HG02973 (cell line): ENCODE results near the gene GRIPAP1.
"Not testable (repeated sequence)": the region's sequence is repeated elsewhere in the genome, so short reads cannot be mapped to it uniquely, and the experiment has no call there.

Source experiments
- ATAC-seq: cut with Tn5 transposase; IDR thresholded peaks from one replicate; pipeline ENCODE4 v1.9.1; 2021; ENCODE audit warnings: moderate library complexity; ENCODE audit not compliant: unreplicated experiment

GRIPAP1 gene

GRCh38 chrX:48997865-48998264 lies 4.2 kb downstream of the GRIPAP1 start:
- no peak for ATAC-seq

- no peak for ATAC-seq
Measured at GRCh38 chrX:48997455-48997854, 4.6 kb downstream of the GRIPAP1 start.

- no peak for ATAC-seq
Measured at GRCh38 chrX:48996969-48997368, 5.1 kb downstream of the GRIPAP1 start.

- no peak for ATAC-seq
Measured at GRCh38 chrX:48992341-48992740, 9.7 kb downstream of the GRIPAP1 start.

DNA sequence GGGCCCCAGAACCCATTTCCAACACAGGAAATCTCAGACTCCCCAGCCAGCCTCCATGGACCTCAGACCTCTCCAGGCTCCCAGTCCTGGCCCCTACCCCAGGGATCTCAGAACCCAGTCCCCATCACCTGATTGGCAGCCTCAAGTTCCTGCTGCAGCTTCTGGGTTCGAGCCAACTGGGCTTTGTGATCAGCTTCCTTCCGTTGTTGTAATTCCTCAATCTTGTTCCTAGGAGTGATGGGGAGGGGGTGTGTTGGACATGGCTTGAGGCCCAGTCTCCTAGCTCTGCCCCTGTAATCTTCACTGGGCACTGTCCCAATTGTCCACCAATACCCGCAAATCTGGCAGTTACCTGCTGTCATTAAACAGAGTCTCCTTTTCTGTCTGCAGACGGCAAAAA lies 12.6 kb downstream of the GRIPAP1 start:
- no peak for ATAC-seq

DNA sequence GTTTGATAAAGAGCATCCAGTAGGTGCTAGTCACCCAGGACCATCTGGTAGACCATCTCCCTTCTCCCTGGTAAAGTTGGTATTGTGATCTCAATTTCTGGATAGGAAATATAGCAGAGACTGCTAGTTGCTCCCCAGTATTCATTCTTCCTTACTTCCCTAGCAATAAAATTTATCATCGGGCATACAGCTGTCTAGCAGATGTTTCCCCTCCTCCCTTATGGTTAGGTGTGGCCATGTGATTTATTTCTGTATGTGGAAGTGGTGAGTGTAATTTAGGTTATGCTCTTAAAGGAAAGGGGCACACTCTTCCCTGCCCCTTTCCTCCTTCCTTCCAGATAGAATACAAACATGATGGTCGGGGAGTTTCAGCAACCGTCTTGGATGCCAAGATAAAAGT lies 18.2 kb downstream of the GRIPAP1 start:
- no peak for ATAC-seq

GRCh38 chrX:48983081-48983480 lies 19.0 kb downstream of the GRIPAP1 start:
- no peak for ATAC-seq

DNA sequence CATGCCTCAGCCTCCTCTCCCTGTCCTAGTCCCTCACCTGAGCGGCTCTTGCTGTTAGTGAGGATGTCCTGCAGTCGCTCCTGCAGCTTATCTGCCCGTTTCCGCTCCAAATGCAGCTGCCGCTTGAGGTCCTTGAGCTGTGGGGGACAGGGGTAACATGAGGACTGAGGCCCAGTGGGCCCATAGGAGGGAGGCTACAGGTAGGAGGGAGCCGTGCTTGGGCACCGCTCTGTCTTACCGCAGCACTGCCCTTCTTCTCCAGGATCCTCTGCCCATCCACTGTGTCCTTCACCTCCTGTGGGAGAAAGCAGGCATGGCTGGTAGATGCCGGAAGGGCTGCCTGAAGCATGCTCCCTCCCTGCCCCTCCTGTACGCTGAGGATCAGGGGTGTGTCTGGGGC lies 20.9 kb downstream of the GRIPAP1 start:
- no peak for ATAC-seq

DNA sequence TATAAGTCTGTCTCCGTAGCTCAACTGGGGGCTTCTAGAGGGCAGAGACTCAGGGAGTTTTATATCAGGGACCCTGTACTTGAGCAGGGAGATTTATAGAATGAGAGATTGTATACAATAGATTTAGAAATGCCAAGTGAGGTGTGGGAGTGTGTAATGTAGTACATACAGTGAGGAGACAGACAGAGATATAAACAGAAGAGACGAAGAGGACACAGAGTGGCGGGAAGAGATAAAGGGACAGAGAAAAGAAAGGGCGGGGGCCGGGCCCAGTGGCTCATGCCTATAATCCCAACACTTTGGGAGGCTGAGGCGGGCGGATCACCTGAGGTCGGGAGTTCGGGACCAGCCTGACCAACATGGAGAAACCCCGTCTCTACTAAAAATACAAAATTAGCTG lies 21.7 kb downstream of the GRIPAP1 start:
- not testable (repeated sequence) for ATAC-seq

GRCh38 chrX:48978226-48978625 lies 23.8 kb downstream of the GRIPAP1 start:
- ATAC-seq: no peak

GRCh38 chrX:48976086-48976485 lies 26.0 kb downstream of the GRIPAP1 start:
- ATAC-seq: no peak

- ATAC-seq: no peak
Measured at GRCh38 chrX:48975541-48975940, 26.5 kb downstream of the GRIPAP1 start.

- ATAC-seq: no peak
Measured at GRCh38 chrX:48975041-48975440, 27.0 kb downstream of the GRIPAP1 start.

GRCh38 chrX:48974574-48974973 lies 27.5 kb downstream of the GRIPAP1 start:
- ATAC-seq: no peak

- ATAC-seq: no peak
Measured at GRCh38 chrX:48974033-48974432, 28.0 kb downstream of the GRIPAP1 start.

- ATAC-seq: no peak
Measured at GRCh38 chrX:48972220-48973164, 29.6 kb downstream of the GRIPAP1 start.

DNA sequence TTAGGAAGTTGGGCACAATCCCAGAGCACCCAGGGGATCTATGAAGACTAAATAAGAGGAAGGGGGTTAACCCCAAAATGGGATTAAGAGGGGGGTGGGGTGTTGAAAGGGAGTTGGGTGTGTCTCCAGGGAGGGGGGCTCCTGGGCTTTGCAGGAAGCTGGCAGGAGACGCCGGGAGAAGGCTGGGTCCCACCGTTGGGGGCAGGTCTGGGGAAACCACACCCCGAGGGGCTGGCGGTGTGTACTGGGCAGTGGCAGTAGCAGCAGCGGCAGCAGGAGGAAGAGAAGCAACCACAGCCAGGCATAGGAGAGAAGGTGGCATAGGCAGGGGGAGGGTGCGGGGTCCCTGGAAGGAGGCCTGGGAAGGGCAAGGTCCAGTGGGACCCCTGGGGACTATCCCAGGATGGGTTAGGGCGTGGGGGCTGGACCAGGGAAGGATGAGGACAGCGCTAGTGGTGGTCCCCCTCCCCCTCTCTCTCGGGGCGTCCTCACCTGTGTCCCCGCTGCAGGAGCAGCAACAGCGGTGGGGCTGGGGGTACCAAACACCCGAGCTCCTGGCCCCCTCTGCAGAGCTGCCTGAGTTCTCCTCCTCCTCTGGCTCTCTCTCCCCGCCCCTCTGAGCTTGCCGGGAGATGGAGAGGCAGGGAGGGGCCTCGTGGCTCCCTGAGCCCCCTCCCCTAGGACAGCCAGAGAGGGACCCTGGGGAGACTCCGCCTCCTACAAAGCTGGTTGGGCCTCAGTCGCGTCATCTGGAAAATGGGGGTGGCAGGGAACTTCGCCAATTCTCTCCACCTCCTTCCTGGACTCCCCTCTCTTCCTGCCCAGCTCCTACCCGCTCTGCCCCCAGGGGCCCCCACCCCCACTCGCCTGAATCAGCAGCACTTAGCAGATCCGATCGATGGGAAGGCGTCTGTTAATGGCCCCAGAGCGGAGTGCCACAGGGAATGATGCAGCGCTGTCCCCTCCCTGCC lies 30.5 kb downstream of the GRIPAP1 start, which contains the start of gene KCND1:
TSS of gene KCND1 (minus strand) at position 596 of the 971 bp plus-strand sequence. CDS start 1,573 bp downstream, outside the sequence.
- ATAC-seq: no peak

DNA sequence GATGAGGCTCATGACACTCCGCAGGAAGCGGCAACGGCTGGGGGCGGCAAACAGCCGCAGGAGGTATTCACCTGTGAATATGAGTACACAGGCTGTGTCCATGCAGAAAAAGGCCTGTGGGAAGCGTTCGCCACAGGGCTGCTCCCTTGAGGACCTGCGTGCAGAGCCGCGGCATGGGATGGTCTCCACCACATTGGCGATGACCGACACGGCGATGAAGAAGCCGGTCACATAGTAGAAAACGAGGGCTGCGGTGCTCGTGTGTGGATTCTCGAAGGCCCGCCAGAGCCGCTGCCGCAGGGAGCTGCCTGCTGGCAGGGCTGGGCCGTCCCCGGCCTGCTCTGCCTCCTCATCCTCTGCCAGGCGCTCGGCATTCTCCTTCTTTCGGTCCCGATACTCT lies 32.6 kb downstream of the GRIPAP1 start:
- no peak for ATAC-seq

DNA sequence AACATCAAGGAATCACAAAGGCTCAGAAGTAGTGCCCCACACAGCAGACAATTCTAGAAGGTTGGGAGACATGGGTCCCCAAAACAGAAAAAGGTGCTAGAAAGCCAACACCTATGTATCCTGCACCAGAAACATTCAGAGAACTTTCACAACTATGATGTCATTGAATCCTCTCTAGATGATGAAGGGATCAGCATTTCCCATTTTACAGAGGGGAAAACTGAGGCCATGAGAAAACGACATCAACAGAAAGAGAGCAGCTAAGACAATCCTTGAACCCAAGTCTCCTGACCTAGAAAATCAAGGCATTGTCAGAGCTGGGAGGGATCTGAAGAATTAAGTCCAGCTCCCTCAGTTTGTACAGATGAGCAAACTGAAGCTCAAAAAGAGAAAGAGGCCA lies 33.7 kb downstream of the GRIPAP1 start:
- ATAC-seq: no peak

DNA sequence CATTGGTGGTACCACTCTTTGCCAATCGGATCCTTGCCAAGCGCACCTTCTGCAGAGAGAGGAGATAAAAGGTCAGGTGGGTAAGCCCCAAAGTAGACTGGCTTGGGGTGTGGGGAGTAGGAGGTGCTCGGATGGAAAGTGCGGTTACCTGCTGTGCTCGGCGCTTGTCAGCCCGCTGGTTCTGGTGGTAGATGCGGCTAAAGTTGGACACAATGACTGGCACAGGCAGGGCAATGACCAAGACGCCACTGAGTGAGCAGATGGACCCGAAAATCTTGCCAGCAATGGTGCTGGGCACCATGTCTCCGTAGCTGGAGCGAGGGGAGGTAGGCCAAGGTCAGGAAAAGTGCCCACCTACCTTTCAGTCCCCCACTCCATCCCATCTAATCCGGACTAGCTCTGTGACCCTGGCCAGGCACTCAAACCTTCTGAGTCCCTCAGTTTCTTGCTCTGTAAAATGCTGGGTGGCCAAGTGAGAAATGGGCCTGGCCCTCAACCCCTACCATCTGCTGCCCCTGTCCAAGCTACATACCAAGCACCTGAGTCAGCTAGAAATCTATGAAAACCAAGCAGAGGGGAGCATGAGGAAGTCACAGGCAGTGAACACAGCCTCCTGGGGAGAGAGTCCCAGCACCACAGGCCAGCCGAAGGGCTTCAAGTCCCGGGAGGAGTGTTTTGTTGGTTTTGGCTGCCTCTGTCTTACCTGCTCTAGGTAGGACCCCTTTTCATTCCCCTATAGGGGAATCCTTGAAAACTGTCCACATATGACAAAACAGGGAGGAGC lies 35.1 kb downstream of the GRIPAP1 start:
- no peak for ATAC-seq

- no peak for ATAC-seq
Measured at GRCh38 chrX:48965959-48966358, 36.1 kb downstream of the GRIPAP1 start.
